DMS114 treated with DMSO at 0.1 percent for 48 hours (cell line): ENCODE results near the gene CATSPERD.
A peak's percentile ranks its signal among the peaks of the same experiment; 100 is the strongest.
"Not testable (repeated sequence)": the region's sequence is repeated elsewhere in the genome, so short reads cannot be mapped to it uniquely, and the experiment has no call there.

ENCODE experiments used
- DNase-seq: peaks from one replicate; lab custom pipeline; 2025; ENCODE audit not compliant: unreplicated experiment; lab: John Stamatoyannopoulos, UW

The CATSPERD gene

GRCh38 chr19:5684694-5685430 is 35.6 kb upstream of the CATSPERD start:
- no peak for DNase-seq

GRCh38 chr19:5686326-5686646 is 34.2 kb upstream of the CATSPERD start:
- DNase-seq = no peak

GRCh38 chr19:5686647-5687359 is 33.6 kb upstream of the CATSPERD start:
- peak; percentile 51 for DNase-seq

- DNase-seq = no peak
Observed at GRCh38 chr19:5687360-5688198, 32.9 kb upstream of the CATSPERD start.

GRCh38 chr19:5688262-5688881 is 32.1 kb upstream of the CATSPERD start:
- not testable (repeated sequence) for DNase-seq

- peak; percentile 78 for DNase-seq
Observed at GRCh38 chr19:5690125-5690954, 30.1 kb upstream of the CATSPERD start, which contains the start of gene RPL36. RPL36 (plus strand) TSS chr19:5690295; CDS start chr19:5690508, 213 bp downstream.

GRCh38 chr19:5690955-5691821 is 29.2 kb upstream of the CATSPERD start:
- no peak for DNase-seq

GRCh38 chr19:5691822-5692722 is 28.4 kb upstream of the CATSPERD start:
- DNase-seq = no peak

- no peak for DNase-seq
Observed at GRCh38 chr19:5692723-5693194, 27.7 kb upstream of the CATSPERD start.

- no peak for DNase-seq
Observed at GRCh38 chr19:5693195-5694166, 27.0 kb upstream of the CATSPERD start.

- DNase-seq = no peak
Observed at GRCh38 chr19:5694167-5694955, 26.1 kb upstream of the CATSPERD start.

- DNase-seq = no peak
Observed at GRCh38 chr19:5694956-5695648, 25.3 kb upstream of the CATSPERD start.

- DNase-seq = no peak
Observed at GRCh38 chr19:5695649-5696195, 24.7 kb upstream of the CATSPERD start.

GRCh38 chr19:5696196-5697021 is 24.0 kb upstream of the CATSPERD start:
- DNase-seq = no peak
